Stimulated activated CD4-positive, alpha-beta T cell treated with anti-CD3 and anti-CD28 coated beads, Interleukin-2, amount 100 ng/mL, for 24 hours (primary cell): Measurements from ENCODE around the gene GABRD.
"Not testable (repeated sequence)": the region's sequence is repeated elsewhere in the genome, so short reads cannot be mapped to it uniquely, and the experiment has no call there.

Experiments
- DNase-seq, 2 donors: peaks; one replicate each; pipeline ENCODE4 v3.0.0-alpha.2; 2020

The GABRD gene, protein sequence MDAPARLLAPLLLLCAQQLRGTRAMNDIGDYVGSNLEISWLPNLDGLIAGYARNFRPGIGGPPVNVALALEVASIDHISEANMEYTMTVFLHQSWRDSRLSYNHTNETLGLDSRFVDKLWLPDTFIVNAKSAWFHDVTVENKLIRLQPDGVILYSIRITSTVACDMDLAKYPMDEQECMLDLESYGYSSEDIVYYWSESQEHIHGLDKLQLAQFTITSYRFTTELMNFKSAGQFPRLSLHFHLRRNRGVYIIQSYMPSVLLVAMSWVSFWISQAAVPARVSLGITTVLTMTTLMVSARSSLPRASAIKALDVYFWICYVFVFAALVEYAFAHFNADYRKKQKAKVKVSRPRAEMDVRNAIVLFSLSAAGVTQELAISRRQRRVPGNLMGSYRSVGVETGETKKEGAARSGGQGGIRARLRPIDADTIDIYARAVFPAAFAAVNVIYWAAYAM

DNA sequence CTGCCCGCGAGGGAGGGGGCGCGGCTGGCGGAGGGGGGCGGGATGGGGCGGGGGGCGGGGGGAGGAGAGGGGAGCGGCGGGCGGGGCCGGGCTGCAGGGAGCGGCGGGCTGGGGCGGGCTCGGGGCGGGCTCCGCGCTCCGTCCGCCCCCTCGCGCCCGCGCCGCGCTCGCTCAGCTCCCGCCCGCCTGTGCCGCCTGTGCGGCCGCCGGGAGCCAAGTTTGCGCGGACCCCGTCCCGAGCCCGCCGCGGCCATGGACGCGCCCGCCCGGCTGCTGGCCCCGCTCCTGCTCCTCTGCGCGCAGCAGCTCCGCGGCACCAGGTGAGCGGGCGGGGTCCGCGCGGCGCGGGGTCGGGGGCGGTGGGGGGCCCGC lies at the start of gene GABRD:
Gene GABRD (plus strand): TSS at position 174 of the 372 bp plus-strand sequence. CDS start 79 bp downstream, at position 253.
- DNase-seq: peak in 1 of 2 donors; percentile 36

DNA sequence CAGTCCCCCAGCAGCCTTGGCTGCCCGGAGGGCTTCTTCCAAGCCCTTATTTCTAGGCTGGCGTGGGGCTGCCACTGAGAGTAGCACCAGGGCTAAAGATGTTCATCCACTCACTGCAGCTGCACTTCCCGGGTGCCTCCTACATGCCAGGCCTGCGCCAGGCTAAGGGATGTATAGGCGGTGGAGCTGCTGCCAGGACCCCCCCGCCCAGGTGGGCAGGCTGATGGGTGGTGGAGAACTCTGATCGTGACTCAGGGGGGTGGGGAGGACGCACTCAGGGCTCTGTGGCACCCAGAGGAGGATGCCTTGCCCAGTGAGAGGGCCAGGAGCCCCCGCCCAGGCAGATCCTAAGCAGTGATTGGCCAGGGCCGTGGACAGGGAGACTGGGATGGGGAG lies 49.6 kb upstream of the GABRD start:
- DNase-seq: no peak

DNA sequence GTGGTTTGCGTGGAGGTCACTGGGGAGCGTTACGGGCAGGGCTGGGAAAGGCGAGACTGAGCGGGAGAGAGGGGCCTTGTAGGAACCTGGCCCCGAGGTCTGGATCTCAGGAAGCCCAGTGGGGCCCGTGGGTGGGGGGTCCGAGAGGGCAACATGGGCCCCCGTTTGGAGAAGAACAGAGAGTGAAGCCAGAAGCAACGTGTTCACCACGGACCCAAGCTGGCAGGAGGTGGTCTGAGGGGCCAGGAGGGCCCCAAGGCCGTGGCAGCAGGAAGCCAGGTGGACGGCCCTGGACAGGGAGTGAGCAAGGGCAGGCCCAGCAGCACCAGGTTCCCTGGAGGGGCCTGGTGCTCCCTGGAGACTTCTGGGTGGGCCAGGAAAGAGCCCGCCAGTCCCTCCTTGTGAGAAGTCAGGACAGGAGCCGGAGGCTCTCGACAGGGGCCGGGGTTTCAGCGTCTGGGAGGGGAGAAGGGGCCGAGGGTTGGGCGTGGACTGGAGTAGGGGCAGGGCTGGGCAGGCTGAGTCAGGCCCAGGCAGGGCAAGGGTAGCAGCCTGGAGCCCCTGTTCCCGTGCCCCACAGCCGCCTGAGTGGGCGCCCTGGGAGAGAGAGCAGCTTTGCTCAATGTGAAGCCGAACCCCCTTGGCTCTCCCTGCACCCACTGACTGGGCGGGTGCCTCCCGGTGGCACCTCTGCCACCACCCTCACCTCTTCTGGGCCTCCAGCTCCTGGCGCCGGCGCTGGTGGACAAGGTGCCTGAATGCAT lies 49.0 kb upstream of the GABRD start:
- no peak for DNase-seq

DNA sequence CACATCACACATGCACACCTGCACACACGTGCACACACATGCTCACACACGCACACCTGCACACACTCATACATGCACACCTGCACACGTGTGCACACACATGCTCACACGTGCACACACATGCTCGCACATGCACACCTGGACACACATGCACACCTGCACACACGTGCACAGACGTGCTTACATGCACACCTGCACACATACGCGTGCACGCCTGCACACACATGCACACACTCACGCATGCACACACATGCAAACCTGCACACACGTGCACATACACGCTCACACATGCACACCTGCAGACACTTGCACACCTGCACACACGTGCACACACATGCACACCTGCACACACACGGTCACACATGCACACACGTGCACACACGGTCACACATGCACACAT lies 48.1 kb upstream of the GABRD start:
- DNase-seq: no peak

DNA sequence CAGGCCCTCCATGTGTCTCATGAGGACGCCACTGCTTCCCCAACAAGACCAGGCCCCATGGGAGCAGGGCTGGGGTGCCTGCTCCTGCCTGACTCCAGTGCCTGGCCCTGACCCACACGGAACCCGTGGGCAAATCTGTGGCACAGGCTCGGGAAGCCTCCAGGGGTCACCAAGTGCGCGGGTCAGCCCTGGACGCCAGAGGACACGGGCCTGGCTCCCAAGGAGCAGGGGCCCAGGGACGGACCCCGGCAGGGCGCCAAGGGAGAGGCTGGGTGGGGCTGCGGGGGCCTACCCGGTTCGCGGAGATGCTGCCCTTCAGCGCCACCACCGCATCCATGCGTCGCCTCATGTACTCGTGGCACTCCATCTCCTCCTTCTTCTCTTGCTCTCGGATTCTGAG lies 47.5 kb upstream of the GABRD start:
- no peak for DNase-seq

DNA sequence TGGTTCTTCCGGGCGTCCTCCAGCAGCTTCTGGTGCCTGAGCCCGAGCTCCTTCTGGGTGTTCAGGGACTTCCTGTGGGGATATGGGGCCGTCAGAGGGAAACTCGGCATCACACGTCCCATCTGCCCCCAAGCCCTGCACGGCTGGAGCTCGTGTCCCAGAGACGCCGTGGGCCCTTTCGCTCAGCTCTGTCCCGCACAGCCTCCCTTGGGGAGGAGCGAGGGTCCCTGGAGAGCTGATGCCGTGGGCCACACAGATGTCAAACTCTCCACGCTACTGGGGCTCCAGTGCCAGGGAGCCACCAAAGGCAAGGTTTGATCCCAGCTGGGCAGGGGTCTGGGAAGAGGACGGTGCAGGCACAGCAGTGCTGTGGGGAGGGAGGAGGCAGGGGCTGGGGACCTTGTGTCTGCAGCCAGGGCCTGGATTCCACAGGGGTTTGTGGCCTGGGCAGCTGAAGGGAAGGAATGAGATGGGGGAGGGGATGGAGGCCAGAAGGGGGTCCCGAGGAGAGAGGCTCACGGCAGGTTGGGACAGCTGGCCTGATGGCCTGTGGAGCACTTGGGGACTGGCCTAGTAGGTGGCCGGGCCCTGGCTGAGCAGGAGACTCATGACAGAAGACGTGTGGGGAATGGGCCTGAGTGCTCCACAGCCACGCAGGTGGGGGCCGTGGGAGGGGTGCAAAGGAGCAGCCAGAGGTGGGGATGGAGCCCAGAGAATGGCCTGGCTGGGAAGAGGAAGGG lies 46.0 kb upstream of the GABRD start:
- DNase-seq: no peak

DNA sequence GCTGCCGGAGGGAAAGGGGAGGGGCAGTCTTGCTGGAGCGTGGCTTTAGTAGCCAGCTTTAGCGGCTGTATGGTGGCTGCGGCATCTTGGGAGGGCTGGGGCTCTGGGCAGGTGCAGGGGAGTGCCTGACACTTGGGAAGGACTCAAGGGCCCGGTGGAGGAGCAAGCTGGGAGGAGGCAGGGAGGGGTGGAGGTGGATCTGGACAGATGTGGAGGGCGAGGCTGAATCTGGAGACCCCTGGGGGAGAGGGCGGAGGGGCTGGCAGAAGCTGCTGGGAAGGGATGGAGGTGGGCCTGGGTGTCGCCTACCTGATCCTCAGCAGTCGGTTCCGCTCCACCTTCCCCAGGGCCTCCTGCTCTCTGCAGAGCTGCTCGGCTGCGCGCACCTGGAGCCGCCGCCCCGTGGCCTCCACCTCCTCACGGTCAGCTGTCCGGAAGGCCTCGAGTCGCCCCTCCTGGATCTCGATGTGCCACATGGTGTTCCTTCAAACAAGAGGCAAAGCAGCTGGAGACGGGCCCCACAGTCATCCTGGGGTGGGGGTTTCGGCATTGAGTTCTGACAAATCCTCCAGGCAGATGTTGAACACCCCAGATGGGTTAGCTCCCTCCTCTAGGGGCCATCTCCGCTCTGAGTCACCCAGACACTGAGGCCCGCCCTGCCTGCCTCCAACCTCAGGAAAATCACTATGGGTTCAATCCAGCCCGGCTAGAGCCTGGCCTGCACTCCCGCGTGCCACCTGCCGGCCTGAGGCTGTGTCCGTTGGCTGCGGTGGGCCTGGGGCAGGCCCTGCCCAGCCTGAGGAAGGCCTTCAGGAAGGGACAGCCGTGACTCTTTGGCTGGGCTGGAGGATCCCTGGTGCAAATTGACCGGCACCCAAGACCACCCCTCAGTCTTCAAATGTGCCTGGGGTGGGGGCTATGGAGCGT lies 45.2 kb upstream of the GABRD start:
- DNase-seq: no peak

DNA sequence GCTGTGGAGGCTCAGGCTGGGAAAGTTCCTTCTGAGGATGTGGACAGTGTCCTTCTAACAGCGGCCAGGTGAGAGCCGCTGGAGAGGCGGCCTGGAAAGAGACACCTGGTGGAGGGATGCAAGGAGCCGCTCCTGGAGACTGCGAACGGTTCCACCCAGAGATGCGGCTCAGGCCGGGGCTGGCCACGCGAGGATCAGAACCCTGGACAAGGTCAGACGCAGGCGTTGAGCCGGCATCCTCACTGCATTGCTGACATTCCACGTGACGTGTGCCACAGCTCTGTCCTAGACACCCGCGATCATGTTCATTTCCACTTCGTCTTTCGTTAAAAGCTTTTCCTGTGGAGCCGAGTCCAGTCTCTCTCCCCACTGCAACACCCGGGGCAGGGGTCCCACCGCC lies 44.3 kb upstream of the GABRD start:
- DNase-seq: no peak

DNA sequence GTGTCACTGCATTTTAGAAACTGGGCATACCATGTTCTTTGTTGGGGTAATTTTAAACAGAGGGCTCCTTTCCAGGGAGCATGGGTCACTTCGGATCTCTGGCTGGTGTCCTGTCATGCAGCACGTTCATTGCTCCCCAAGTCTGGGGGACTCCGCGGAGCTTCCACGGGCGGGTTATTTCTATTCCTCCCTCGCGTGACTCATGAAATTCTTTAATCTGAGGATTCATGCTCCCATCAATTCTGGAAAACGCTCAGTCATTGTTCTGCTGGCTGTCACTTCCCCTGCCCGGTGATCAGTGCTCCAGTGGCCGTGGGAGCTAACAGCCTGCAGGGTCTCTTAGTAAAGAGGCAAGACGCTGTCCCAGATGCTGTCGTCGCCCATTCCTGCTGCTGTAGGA lies 43.6 kb upstream of the GABRD start:
- no peak for DNase-seq

DNA sequence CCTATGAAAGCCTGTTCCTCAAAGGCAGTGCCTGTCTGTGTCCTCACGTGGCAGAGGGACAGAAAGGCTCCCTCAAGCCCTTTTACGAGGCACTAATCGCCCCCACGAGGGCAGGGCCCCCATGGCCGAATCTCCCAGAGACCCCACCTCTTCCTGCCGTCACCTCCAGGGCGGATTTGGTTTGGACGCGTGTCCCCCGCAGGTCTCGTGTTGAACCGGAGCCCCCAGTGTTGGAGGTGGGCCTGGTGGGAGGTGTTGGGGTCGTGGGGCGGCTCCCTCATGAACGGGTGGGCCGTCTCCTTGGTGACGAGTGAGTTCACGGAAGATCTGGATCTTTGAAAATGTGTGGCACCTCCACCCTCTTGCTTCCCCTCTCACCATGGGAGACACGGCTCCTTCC lies 43.1 kb upstream of the GABRD start:
- no peak for DNase-seq

DNA sequence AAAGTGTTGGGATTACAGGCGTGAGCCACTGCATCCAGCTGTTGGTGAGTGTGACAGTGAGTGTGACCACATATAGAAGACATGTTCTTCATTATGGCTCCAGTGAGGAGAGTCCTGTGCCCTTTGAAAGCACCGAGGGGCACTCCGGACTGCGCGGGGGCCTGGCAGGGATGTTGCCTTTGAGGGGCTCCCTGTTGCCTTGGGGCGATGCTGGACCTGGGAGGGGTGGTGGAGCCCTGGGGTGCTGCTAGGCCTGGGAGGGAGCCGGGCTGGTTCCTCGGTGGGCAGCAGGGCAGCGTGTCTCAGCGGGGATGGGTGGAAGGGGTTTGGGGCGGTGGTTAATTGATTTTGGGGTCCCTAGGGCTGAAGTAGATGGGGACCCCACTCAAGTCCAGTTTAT lies 41.0 kb upstream of the GABRD start:
- DNase-seq: no peak

DNA sequence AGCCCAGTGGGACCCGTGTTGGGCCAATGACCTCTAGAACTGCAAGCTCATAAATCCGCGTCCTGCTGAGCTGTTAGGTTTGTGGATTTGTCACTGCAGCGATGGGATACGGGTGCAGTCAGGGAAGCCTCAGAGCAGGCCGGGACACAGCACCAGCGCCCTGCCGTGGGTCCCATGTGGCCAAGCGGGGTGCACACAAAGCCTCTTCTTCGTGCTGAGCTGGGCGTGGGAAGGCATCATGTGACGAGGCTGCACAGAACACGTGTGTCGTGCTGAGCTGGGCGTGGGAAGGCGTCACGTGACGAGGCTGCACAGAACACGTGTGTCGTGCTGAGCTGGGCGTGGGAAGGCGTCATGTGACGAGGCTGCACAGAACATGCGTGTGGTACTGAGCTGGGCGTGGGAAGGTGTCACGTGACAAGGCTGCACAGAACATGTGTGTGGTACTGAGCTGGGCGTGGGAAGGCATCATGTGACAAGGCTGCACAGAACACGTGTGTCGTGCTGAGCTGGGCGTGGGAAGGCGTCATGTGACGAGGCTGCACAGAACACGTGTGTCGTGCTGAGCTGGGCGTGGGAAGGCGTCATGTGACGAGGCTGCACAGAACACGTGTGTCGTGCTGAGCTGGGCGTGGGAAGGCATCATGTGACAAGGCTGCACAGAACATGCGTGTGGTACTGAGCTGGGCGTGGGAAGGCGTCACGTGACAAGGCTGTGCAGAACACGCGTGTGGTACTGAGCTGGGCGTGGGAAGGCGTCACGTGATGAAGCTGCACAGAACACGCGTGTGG lies 40.3 kb upstream of the GABRD start:
- not testable (repeated sequence) for DNase-seq

DNA sequence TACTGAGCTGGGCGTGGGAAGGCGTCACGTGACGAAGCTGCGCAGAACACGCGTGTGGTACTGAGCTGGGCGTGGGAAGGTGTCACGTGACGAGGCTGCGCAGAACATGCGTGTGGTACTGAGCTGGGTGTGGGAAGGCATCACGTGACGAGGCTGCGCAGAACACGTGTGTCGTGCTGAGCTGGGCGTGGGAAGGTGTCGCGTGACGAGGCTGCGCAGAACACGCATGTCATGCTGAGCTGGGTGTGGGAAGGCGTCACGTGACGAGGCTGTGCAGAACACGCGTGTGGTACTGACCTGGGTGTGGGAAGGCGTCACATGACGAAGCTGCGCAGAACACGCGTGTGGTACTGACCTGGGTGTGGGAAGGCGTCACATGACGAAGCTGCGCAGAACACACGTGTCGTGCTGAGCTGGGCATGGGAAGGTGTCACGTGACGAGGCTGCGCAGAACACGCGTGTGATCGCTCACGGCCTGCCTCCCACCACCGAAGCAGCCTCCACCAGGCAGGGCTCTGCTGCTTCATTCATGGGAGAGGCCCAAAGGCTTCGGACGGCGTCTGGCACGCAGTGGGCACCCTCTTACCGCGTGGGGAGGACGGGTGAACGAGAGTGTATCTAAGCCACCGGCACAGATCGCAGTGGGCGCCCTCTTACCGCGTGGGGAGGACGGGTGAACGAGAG lies 39.5 kb upstream of the GABRD start:
- DNase-seq: no peak

DNA sequence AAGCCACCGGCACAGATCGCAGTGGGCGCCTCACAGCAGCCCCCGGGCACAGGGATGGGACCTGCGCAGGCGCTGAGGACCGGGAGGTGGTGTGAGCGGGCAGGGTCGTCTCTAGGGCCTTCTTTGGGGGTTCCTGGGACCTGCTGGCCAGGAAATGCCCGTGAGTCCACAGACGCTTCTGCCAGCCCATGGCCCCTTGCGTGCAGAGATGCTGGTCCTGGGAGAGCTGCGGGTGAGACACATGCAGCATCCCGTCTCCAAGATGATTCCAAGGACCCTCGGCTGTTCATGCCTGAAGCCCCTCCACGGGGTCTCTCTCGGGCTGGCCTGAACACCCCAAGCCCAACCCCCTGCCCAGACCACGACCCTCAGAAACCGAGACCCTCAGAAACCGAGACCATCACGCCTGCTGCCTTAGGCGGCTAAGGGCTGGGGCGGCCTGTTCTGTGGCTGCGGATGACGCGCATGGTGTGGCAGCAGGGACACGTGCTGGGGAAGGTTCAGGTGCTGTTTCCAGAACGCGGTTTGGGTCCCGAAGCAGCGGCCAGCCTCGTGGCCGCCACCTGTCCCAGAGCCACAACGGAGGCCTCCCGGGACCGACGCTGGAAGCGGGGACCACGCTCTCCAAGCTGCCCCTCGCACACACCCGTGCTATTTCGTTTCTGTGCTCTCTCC lies 38.5 kb upstream of the GABRD start:
- DNase-seq: no peak

DNA sequence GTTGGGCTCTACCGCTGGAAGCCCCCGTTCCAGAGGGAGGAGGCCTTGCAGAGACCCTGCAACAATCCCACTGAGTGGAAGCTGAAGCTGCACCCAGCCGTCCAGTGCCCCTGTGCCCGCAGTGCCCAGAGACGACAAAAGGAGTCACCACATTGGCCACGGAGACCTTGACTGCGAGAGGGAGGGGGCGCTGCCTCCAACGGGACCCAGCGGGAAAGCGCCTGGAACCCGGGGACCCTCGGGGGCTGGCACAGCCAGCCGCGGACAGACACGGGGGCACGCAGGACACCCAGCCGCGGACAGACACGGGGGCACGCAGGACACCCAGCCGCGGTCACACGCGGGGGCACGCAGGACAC lies 38.0 kb upstream of the GABRD start:
- DNase-seq: no peak

DNA sequence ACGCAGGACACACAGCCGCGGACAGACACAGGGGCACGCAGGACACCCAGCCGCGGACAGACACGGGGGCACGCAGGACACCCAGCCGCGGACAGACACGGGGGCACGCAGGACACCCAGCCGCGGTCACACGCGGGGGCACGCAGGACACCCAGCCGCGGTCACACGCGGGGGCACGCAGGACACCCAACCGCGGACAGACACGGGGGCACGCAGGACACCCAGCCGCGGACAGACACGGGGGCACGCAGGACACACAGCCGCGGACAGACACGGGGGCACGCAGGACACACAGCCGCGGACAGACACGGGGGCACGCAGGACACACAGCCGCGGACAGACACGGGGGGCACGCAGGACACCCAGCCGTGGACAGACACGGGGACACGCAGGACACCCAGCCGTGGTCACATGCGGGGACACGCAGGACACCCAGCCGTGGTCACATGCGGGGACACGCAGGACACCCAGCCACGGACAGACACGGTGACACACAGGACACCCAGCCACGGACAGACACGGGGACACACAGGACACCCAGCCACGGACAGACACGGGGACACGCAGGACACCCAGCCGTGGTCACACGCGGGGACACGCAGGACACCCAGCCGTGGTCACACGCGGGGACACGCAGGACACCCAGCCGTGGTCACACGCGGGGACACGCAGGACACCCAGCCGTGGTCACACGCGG lies 37.4 kb upstream of the GABRD start:
- not testable (repeated sequence) for DNase-seq

DNA sequence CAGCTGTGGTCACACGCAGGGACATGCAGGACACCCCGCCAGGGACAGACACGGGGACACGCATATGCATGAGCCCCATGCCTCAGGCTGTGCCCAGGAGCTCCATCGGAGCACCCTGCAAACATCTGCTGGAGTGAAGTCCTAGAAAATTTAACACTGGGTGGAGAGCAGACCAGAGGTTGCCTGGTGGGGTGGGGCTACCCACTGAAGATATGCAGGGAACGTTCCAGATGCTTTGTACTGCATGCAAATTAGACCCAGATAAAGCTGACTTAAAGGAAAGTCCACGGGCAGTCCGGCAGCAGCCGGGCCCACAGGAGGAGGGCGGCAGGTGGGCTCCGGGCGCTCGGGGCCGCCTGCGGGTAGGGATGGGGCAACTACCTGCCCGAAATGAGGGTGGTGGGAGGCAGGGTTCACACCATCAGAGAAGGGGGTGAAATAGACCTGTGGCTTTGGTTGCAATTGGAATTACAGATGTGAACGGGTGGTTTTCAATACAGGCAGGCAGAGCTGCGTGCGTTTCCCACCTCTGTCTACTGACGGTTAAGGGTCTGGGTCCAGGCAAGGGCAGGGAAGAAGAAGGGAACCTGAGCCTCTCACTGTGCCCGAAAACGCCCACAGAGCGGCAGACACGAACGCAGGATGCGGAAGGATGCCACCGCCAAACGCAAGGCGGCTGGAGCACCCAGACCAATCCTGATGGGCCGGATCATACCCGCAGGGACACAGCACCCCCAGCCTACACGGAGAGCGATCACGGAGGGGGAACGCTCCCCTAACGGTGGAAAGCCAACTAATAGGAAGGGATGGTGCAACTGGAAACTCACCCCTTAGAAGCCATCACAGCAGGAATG lies 36.5 kb upstream of the GABRD start:
- DNase-seq: no peak

DNA sequence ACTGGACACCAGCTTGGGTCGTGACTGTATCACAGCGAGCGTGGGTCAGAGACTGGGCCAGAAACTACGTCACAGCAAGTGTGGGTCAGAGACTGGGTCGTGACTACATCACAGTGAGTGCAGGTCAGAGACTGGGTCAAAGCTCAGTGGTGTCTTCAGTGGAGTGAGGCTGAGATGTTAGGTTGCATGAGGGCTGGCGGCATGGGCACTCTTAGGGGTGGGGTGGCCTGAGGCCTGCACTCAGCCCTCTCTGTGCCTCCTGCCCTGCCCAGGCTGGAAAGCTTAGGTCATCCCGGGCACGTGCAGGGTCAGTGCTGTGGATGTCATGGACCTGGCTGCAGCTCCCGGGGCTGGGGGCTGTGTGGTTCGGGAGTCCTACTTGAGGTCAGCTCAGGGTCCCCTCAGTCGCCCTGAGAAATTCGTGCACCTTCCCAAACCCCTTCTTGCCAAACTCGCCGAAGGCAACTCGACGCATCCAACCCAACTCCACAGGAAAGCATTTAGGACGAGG lies 34.5 kb upstream of the GABRD start:
- no peak for DNase-seq
